Uterus (tissue), 2 donors: ENCODE data around the gene ANKRD31.

Experiments used
- POLR2A ChIP-seq, 2 donors: fragments of 450-650 bp; IDR thresholded peaks; one replicate each; pipeline ENCODE4 v1.6.1; 2016; ENCODE audit warnings: antibody characterized with exemption in 2 of 2, mild to moderate bottlenecking in 1 of 2, moderate library complexity in 1 of 2
- TF ChIP-seq, protein P1 (sequence below), 4 experiments: fragments of 200-600 bp in 2 of 4; fragments of 450-650 bp in 2 of 4; sonication (generic) in 2 of 4; IDR thresholded peaks; one replicate each; pipeline ENCODE4 v1.5.1; 2016 to 2019; ENCODE audit warnings: antibody characterized with exemption in 4 of 4, mild to moderate bottlenecking in 2 of 4, moderate library complexity in 1 of 4

DNA sequence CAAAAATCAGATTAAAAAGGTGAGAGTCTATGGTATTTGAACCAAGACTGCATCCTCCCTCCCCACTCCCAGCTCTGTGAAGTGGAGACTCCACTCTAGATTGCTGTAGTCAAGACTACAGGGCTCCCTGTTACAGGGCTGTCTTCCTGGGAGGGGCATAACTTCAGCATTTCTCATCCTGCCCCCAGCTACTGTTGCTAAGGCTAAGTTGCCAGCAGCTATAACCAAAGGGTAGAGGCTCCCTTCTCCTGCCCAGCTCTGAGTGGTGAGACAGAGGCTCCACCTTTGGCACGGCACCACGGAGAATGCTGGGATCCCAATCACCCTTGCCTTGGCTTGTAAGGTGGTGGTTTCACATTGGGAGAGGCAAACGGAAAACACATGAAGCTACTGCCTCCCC lies 145.1 kb downstream of the ANKRD31 start:
- TF ChIP-seq, protein P1, sequence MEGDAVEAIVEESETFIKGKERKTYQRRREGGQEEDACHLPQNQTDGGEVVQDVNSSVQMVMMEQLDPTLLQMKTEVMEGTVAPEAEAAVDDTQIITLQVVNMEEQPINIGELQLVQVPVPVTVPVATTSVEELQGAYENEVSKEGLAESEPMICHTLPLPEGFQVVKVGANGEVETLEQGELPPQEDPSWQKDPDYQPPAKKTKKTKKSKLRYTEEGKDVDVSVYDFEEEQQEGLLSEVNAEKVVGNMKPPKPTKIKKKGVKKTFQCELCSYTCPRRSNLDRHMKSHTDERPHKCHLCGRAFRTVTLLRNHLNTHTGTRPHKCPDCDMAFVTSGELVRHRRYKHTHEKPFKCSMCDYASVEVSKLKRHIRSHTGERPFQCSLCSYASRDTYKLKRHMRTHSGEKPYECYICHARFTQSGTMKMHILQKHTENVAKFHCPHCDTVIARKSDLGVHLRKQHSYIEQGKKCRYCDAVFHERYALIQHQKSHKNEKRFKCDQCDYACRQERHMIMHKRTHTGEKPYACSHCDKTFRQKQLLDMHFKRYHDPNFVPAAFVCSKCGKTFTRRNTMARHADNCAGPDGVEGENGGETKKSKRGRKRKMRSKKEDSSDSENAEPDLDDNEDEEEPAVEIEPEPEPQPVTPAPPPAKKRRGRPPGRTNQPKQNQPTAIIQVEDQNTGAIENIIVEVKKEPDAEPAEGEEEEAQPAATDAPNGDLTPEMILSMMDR (IDR thresholded peaks at IDR 0.05) = no peak
- TF ChIP-seq POLR2A (IDR thresholded peaks at IDR 0.05) = no peak
